DMS53 treated with DMSO at 0.1 percent for 48 hours (cell line): ENCODE data around the gene IRGQ.
"Not testable (repeated sequence)": the region's sequence is repeated elsewhere in the genome, so short reads cannot be mapped to it uniquely, and the experiment has no call there.

Source experiments
- DNase-seq: peaks from one replicate; lab custom pipeline; 2025; ENCODE audit not compliant: unreplicated experiment; lab: John Stamatoyannopoulos, UW

IRGQ gene

DNA sequence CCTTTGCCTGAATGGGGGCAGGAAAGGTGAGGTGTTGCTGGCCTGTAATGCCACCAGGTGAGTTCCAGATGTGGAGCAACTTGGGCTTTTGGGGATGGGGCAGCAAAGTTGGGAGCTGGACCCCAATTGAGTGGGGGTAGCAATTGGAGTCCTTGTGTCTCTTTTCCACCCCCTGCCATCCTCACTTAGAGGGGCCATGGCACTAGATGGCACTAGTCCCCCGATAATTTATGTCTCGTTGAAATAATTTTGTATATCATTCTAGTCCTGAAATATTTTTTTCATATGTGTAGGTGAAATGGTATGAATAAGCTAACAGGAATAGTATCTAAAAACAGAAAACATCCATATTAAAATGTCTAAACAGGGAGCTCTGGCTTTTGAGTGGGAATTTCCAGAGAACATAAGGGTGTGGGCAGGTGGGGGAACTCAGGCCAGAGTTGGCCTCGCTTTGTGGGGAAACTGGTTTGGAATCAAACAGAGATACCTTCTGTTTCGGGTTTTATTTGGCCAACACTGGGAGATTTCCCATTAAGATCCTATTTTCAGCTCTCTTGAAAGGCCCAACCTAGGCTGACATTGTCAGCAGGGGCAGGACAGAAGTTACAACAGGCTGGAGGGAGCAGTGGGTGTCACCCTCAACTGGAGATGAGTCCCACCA, 3.8 kb upstream of the IRGQ start:
- DNase-seq: no peak

DNA sequence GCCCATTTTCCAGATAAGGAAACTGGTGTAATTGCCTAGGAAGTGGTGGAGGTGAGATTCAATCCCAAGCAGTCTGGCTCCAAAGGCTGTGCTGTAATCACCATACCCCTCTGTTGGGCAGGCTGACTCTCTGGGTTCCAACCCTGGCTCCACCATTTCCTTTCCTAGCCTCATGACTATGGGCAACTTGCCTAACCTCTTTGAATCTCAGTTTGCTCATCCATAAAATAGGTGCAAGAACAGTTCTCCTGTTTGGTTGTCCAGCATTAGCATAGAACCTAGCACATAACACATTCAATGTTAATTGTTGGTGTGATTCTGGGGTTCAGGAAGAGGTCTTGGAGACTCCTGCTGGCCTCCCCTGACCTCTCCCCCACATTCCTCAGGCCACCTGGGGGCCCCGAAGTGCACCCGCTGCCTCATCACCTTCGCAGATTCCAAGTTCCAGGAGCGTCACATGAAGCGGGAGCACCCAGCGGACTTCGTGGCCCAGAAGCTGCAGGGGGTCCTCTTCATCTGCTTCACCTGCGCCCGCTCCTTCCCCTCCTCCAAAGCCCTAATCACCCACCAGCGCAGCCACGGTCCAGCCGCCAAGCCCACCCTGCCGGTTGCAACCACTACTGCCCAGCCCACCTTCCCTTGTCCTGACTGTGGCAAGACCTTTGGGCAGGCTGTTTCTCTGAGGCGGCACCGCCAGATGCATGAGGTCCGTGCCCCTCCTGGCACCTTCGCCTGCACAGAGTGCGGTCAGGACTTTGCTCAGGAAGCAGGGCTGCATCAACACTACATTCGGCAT, 2.7 kb upstream of the IRGQ start:
- no peak for DNase-seq

DNA sequence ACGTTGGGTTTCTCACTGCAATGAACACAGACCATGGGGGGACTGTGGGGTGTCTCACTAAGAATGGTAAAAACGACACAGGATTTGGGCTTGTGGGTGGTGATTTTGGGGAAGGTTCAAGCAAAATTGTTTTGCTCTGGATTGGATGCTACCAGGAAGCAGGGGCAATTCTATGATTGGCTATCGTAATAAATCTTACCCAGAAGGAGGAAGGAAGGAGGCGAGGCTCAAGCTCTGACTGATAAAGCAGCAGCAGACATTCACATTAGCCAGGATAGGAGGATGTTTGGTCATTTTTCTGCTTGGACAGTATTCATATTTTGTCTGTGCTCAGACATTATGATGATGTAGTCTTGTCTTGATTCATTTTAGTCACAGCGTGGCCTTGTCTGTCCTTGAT, 1.9 kb upstream of the IRGQ start:
- DNase-seq: no peak

DNA sequence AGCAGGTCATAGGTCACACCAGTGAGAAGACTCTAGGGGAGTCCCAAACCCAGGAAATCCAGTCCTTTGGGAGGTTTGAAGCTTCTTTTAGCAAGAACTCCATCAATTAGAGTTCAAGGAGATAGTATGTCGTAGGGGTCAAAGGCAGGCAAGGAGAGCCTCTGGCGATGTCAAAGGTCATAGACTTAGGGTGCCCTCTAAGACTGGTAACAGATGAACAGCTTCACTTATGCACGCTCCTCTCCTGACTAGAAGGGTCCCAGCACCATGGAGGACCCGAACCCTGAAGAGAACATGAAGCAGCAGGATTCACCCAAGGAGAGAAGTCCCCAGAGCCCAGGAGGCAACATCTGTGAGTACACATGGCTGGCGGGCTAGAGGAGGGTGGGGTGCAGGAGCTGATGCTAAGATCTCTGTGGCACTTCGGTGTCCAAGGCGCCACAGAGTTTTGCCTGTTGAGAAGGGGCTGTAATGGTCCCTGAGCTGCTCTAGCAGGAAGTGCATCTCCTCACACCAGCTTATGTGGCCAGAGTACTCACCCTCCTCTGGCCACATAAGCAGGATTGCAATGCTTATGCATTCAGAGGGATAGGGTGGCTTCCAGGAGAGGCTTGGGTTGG, 1.0 kb upstream of the IRGQ start:
- no peak for DNase-seq

DNA sequence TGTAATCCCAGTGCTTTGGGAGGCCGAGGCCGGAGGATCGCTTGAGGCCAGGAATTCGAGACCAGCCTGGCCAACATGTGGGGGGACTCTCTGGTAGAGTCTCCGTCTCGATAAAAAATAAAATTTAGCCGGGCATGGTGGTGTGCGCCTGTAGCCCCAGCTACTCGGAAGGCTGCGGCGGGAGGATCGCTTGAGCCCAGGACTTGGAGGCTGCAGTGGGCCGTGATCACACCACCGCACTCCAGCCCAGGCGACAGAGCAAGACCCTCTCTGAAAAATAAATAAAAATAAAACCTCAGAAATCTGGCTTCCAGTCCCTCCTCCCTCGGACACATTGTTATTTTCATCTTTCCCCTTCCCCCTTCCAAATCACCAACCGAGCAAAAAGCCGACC, 332 bp downstream of the IRGQ start:
- DNase-seq: no peak

DNA sequence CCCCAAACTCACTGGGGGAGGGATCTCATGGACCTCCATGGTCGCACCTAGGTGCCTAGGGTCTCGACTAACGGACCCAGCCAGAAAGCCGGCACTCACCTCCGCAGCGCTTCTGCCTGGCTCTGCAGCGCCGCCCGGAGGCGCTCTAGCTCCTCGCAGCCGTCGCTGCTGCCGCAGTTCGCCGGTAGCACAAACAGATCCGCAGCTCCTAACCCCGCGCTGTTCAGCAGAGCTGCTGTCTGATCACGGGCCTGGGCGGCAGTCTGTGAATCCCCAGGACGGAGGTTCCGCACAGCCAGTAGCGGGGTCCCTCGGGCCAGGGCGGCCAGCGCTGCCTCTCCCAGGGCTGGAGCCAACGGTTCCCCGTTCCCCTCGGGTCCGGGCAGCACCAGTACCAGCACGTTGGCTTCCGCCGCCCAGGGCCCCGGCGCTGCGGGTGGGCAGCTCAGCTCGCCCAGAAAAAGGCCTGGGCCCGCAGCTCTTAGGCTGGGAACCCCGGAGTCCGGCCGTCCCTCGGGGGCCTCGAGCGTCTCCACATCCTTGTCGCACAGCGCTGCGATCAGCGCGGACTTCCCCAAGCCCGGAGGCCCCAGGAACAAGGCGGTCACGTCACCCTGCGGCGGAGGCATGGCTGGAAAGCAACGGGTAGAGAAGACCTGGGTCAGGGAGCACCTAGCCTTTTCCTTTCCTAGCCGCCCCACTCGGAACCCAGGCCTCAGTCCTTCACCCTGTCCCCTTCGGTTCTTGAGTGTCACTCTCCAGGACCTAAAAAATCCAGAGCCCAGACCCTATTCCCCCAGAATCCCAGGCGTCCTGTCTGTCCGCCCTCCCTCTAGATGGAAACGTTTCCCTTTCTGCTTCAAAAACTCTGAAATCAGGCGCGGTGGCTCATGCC, 977 bp downstream of the IRGQ start:
- peak; percentile 47 for DNase-seq

DNA sequence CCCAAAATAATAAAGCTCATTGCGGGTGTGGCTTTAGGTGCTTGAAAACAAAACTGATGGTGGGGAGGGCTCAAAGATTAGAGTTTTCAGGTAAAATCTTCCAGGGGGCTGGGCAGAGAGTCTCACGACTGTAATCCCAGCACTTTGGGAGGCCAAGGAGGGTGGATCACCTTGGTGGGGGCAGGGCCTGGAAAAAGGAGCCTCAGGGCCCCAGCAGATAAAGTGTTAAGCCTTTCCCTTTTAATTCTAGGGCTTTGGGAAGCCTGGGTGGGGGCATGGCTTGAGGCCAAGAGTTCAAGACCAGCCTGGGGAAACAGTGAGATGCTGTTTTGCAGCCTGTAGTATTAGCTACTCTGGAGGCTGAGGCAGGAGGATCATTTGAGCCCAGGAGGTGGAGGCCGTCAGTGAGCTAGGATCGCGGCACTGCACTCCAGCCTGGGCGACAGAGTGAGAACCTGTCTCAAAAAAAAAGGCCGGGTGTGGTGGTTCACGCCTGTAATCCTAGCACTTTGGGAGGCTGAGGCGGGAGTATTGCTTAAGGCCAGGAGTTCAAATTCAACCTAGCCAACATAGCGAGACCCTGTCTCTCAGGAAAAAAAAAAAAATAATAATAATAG, 1.7 kb downstream of the IRGQ start:
- no peak for DNase-seq

DNA sequence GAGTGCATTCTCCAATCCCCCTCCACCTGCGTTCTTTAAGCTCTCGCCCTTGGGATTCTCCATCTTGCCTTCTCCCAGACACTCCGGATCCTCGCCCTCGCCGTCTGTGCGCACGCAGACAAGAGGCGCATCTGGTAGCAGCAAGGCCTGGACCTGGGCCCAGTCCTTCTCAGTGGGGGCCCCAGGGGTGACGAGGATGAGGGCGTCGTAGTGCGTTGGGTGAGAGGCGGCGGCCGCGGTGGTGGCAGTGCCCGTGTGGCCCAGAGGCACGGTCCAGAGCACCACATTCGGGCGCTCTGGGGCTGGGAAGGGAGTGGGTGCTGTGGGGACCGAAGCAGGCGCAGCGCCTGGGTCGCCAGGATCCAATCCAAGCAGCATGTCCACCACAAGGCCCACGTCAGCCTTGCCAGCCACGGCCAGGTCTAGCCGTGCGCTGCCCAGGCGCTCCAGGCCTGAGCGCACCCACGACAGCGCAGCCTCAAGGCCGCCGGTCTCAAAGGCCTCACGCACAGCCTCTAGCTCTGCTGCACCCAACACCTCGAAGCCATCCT, 3.1 kb downstream of the IRGQ start:
- DNase-seq: no peak

DNA sequence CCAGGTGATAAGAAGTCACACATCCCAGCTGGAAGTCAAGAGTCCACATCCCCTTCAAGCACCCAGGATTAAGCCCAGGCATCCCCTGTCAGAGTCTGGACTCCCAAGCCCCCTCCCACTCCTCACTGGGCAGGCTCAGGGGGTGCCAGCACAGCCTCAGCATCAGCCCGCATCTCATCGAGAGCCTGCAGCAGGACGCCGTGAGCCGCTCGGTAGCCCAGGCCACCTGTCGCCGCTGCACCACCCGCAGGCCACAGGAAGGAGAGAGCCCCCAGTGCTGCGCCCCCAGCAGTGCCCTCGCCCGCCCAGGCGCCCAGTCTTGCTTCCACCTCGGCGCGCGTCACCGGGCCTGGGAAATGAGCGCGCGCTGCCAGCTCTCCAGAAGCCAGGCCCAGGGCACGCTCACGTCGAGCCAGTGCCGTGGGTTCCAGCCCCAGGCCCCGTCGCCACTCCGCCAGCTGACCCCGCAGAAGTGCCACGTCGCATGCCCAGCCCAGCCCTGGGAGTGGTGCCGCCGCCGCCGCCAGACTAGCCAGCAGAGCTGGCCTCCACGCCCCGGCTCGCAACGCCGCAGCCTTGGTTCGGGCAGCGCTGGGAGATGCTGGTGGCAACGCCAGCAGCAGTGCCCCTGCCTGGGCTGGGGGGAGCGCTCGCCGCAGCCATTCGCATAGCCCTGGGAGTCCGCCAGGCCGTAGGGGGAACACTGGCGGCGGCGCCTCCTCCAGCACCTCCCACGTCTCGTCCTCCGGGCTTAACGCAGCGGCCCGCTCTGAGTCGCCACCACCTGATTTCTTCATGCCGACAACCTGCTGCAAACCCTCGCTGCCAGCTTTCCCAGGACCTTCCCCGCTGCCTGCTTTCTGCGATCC, 3.8 kb downstream of the IRGQ start:
- no peak for DNase-seq

DNA sequence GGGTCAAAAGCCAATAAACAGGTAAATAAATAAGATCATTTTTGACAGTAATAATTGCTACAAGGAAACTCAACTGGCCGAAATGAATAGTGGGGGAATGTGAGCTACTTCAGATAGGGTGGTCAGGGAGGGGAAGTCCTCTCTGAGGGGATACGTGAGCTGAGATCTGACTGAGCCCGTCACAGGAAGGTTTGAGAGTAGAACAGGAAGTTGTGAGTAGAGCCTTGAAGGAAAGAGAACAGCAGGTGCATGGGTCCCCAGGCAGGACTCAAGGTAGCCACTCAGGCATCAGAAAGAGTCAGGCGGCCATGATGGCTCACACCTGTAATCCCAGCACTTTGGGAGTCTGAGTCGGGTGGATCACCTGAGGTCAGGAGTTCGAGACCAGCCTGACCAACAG, 6.3 kb downstream of the IRGQ start:
- no peak for DNase-seq

DNA sequence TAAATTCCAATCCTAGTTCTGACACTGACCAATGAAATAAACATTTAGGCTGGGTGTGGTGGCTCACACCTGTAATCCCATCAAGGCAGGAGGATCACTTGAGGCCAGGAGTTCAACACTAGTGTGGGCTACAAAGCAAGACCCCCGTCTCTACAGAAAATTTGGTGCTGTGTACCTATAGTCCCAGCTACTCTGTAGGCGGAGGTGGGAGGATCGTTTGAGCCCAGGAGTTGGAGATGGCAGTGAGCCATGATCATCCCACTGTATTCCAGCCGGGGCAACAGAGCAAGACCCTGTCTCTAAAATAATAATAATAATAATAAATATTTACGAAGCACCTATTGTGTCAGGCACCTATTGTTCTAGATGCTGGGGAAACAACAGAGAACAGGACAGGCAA, 6.7 kb downstream of the IRGQ start:
- DNase-seq: no peak

DNA sequence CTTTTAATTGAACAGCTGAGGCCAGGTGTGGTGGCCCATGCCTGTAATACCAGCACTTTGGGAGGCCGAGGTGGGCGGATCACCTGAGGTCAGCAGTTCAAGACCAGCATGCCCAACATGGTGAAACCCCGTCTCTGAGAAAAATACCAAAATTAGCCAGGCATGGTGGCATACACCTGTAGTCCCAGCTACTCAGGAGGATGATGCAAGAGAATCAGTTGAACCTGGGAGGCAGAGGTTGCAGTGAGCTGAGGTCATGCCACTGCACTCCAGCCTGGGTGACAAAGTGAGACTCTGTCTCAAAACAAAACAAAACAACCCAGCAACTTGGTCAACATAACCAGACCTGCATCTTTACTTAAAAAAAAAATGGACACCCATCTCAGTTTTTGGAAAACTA, 8.9 kb downstream of the IRGQ start:
- not testable (repeated sequence) for DNase-seq

DNA sequence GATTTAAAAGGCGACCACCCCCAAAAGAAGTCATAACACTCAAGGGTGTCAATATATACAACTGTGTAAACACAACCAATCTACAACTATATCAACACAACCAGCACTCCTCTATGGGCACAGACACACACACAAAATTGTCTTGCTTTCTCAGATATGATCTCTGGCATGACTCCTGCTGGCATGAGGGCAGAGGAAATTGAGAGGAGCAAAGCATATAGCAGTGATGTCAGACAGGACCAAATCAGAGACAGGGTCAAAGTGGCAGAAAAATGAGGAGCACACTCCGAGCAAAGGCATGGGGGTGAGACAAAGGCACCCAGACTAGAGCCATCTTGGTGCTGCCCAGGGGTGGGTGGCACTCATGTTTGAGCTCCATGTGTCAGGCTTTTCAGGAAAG, 9.6 kb downstream of the IRGQ start:
- DNase-seq: no peak

DNA sequence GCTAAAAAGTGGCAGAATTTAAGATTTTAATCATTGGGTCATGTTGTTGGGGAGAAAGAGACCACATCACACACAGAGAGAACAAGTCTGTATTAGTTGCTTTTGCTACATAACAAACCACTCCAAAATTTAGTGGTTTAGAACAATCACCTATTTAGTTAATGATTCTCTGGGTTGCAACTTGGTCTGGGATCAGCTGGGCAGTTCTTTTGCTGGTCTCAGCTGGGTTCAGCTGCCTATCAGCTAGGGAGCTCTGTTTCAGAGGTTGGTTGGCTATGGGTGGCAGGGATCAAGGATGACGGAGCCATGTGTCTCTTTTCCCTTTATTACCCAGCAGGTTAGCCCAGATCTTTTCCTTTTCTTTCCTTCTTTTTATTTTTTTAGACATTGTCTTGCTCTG, 11.4 kb downstream of the IRGQ start:
- no peak for DNase-seq

DNA sequence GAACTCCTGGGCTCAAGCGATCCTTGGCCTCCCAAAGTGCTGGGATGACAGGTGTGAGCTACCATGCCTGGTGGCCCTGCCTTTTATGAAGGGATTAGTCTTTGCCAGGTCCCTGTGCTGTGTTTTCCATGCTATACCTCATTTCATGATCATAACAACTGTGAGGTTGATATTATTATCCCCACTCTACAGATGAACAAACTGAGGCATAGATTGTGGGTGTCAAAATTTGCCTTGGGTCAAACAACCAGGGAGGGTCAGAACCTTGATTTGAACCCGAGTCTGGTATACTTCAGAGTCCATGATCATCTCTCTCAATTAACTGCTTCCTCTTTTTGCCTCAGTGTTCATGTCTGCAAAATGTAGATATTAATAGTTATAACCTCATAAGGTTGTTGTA, 13.4 kb downstream of the IRGQ start:
- no peak for DNase-seq

DNA sequence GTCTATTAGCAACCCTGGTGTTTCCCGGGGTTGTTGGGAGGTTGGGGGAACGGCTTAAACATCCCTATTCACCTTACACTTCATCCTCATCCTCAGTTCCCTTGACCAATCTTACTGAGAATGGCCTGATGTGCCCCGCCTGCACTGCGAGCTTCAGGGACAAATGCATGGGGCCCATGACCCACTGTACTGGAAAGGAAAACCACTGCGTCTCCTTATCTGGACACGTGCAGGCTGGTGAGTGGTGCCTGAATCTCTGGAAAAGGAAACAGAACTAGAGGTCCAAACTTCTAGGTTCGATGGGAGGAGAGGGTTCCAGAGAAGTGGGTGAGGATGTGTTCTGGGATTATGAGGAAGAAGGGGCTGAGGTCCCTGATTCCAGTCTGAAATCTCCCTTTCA, 14.5 kb downstream of the IRGQ start:
- no peak for DNase-seq

DNA sequence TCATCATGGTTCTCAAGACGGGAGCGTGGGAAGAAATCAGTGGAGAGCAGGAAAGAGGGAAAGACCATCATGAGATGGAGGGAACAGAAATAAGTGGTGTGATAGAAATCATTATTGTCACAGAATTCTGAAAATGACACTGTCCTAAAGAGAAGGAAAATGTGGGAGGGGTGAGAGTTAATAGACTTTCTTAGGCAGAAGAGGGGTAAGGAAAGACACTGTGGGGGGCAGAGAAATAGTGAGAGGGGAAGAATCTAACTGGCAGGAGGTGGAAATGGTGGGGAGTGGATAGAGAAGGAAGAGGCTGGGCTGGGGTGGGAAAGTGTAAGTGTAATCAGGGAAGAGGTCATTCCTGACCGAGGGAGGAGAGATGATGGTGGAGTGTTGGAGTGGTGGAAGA, 17.1 kb downstream of the IRGQ start:
- no peak for DNase-seq

DNA sequence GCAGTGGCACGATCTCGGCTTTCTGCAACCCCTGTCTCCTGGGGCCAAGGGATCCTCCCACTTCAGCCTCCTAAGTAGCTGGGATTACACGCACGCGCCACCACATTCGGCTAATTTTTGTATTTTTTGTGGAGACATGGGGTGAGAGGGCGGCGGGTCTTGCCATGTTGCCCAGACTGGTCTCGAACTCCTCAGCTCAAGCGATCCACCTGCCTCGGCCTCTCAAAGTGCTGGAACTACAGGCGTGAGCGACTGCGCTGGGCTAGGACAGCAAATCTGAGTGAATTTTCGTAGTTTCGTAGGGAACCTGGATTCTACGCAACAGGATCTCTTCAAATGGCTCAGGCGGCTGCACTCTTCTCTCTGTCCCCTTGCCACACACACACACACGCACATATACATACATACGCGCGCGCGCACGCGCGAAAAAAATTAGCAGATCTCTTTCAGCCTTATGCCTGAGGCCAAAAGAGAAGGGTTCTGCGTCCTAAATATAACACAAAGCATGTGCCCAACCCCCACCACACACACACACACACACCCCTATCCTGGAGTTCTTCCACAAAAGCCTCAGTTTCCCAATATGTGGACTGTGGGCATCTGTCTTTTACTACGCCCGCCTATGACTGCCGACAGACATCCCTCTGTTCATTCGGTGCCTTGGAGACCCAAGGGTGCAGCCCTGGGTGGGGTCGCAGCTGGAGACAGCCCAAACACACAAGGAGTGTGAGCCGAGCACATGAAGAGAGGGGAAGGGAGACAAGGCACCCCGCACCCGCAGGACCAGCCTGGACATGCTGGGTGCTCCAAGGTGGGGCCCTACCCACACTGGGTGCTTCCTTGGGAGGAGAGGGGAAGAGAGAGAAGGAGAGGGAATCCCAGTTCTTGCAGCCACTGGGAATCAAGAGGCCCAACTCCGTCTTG, 19.7 kb downstream of the IRGQ start:
- peak; percentile 14 for DNase-seq
